H1 (cell line): ENCODE data around the gene BSCL2. TPM values are rescaled to one million over a fixed set of nuclear protein-coding genes. Genes with fewer than 3 reads are reported as not detected.
A peak's percentile ranks its signal among the peaks of the same experiment; 100 is the strongest.

Source experiments
- CTCF ChIA-PET: fragments of 300-600 bp; sonication (Branson Sonifier 250); formaldehyde crosslinking; loops from one replicate; lab custom pipeline; 2021; ENCODE audit not compliant: partially characterized antibody; lab: Charles Lee
- POLR2A ChIA-PET: fragments of 300-600 bp; sonication (Branson Sonifier 250); formaldehyde crosslinking; loops from one replicate; lab custom pipeline; 2021; ENCODE audit warnings: inconsistent platforms; ENCODE audit not compliant: partially characterized antibody; lab: Charles Lee
- DNase-seq, 2 experiments: peaks; one replicate each; pipeline versions ENCODE4 v3.0.0 to v3.0.0-alpha.2; 2010 to 2022; ENCODE audit warnings: low spot score in 2 of 2, low read depth in 1 of 2, mixed read lengths in 1 of 2
- FAIRE-seq: peaks from 2 replicates; lab custom pipeline; 2011; peaks lifted over from hg19 to GRCh38; lab: Jason Lieb, UNC
- H2AFZ ChIP-seq: 2 replicates; pipeline ENCODE4 v1.8.1; 2012; ENCODE audit warnings: low read length, inconsistent platforms
- H2AK5ac ChIP-seq: 2 replicates; pipeline ENCODE4 v1.6.1; 2013; ENCODE audit warnings: low read depth, low read length
- H2BK120ac ChIP-seq: replicated peaks from 2 replicates; pipeline ENCODE3; 2013; ENCODE audit warnings: low read depth, low read length, inconsistent platforms
- H2BK12ac ChIP-seq: 2 replicates; pipeline ENCODE4 v1.6.1; 2013; ENCODE audit warnings: low read depth, low read length
- H2BK15ac ChIP-seq: 2 replicates; pipeline ENCODE4 v1.6.1; 2013; ENCODE audit warnings: low read length
- H2BK20ac ChIP-seq: 2 replicates; pipeline ENCODE4 v1.6.1; 2013; ENCODE audit warnings: low read length
- H2BK5ac ChIP-seq: 2 replicates; pipeline ENCODE4 v1.6.1; 2013; ENCODE audit warnings: low read depth, low read length
- H3K14ac ChIP-seq: 2 replicates; pipeline ENCODE4 v1.6.1; 2013; ENCODE audit warnings: inconsistent platforms; ENCODE audit not compliant: insufficient read length
- H3K18ac ChIP-seq: 2 replicates; pipeline ENCODE4 v1.6.1; 2013; ENCODE audit warnings: low read length; ENCODE audit errors: extremely low read depth
- H3K23ac ChIP-seq: 2 replicates; pipeline ENCODE4 v1.6.1; 2013; ENCODE audit warnings: inconsistent platforms; ENCODE audit not compliant: insufficient read length
- H3K23me2 ChIP-seq: 2 replicates; pipeline ENCODE4 v1.6.1; 2013; ENCODE audit warnings: low read depth, low read length
- H3K27ac ChIP-seq: 2 replicates; pipeline ENCODE4 v1.6.1; 2011; ENCODE audit warnings: low read depth, low read length, inconsistent platforms
- H3K27me3 ChIP-seq, 4 experiments: replicated peaks in 1 of 4; 1 replicate in 1 of 4; 2 replicates in 3 of 4; pipeline versions ENCODE4 v1.6.1 to v1.8.1; 2011 to 2013; ENCODE audit warnings: low read length in 3 of 4, mild to moderate bottlenecking in 3 of 4, inconsistent platforms in 2 of 4, mixed read lengths in 2 of 4, moderate library complexity in 1 of 4; ENCODE audit not compliant: control insufficient read depth in 3 of 4, insufficient read depth in 3 of 4; ENCODE audit errors: extremely low read depth in 1 of 4
- H3K36me3 ChIP-seq, 4 experiments: 2 replicates each; pipeline versions ENCODE4 v1.6.1 to v1.8.1; 2011 to 2013; ENCODE audit warnings: mild to moderate bottlenecking in 4 of 4, low read length in 3 of 4, moderate library complexity in 2 of 4, control low read depth in 1 of 4, inconsistent platforms in 1 of 4; ENCODE audit not compliant: insufficient read depth in 4 of 4, control insufficient read depth in 2 of 4
- H3K4ac ChIP-seq: replicated peaks from 2 replicates; pipeline ENCODE3; 2013; ENCODE audit warnings: low read length, low read depth, mixed read lengths, inconsistent platforms; ENCODE audit not compliant: insufficient read length
- H3K4me1 ChIP-seq, 4 experiments: replicated peaks in 1 of 4; 1 replicate in 1 of 4; 2 replicates in 3 of 4; pipeline versions ENCODE4 v1.6.1 to v1.8.1; 2011 to 2013; ENCODE audit warnings: low read length in 3 of 4, inconsistent platforms in 2 of 4, mixed read lengths in 1 of 4; ENCODE audit not compliant: insufficient read depth in 4 of 4, control insufficient read depth in 3 of 4
- H3K4me2 ChIP-seq, 2 experiments: 2 replicates each; pipeline versions ENCODE4 v1.6.1 to v1.8.1; 2011 to 2013; ENCODE audit warnings: low read depth in 2 of 2, low read length in 2 of 2, control low read depth in 1 of 2, inconsistent platforms in 1 of 2, mild to moderate bottlenecking in 1 of 2; ENCODE audit not compliant: insufficient read depth in 1 of 2
- H3K4me3 ChIP-seq, 4 experiments: fragments of 200-600, 300-600 bp in 1 of 4; sonication (generic), shearing (Covaris generic), sonication (Bioruptor Twin) in 1 of 4; 2 replicates each; pipeline versions ENCODE4 v1.5.1 to v1.8.1; 2011 to 2016; ENCODE audit warnings: low read length in 4 of 4, low read depth in 3 of 4, control low read depth in 2 of 4, inconsistent platforms in 2 of 4, mild to moderate bottlenecking in 2 of 4, mixed read lengths in 1 of 4, moderate library complexity in 1 of 4; ENCODE audit not compliant: insufficient read depth in 2 of 4; ENCODE audit errors: extremely low read depth in 1 of 4
- H3K56ac ChIP-seq: replicated peaks from 2 replicates; pipeline ENCODE3; 2013; ENCODE audit warnings: low read depth, mild to moderate bottlenecking, mixed read lengths, low read length, inconsistent platforms; ENCODE audit not compliant: insufficient read length
- H3K79me1 ChIP-seq: 2 replicates; pipeline ENCODE4 v1.6.1; 2013; ENCODE audit warnings: low read depth, low read length, control low read depth
- H3K79me2 ChIP-seq, 2 experiments: 2 replicates each; pipeline versions ENCODE4 v1.6.1 to v1.8.1; 2012 to 2013; ENCODE audit warnings: low read length in 2 of 2, mild to moderate bottlenecking in 2 of 2, inconsistent platforms in 1 of 2; ENCODE audit not compliant: insufficient read depth in 2 of 2, control insufficient read depth in 1 of 2
- H3K9ac ChIP-seq, 4 experiments: replicated peaks in 1 of 4; 1 replicate in 1 of 4; 2 replicates in 3 of 4; pipeline versions ENCODE4 v1.6.1 to v1.8.1; 2011 to 2013; ENCODE audit warnings: low read depth in 3 of 4, low read length in 3 of 4, control low read depth in 2 of 4, mild to moderate bottlenecking in 2 of 4, moderate library complexity in 2 of 4, inconsistent platforms in 1 of 4; ENCODE audit errors: extremely low read depth in 1 of 4
- H3K9me3 ChIP-seq, 2 experiments: 2 replicates each; pipeline versions ENCODE4 v1.6.1 to v1.8.1; 2012 to 2013; ENCODE audit warnings: mild to moderate bottlenecking in 2 of 2, moderate library complexity in 2 of 2, control low read depth in 1 of 2, inconsistent platforms in 1 of 2, low read depth in 1 of 2, low read length in 1 of 2, mixed read lengths in 1 of 2; ENCODE audit not compliant: insufficient read depth in 2 of 2
- H4K20me1 ChIP-seq, 2 experiments: replicated peaks in 1 of 2; 2 replicates each; pipeline versions ENCODE3 to v1.8.1; 2011 to 2013; ENCODE audit warnings: inconsistent platforms in 2 of 2, low read length in 2 of 2, mild to moderate bottlenecking in 1 of 2; ENCODE audit not compliant: insufficient read depth in 2 of 2, control insufficient read depth in 1 of 2
- H4K5ac ChIP-seq: 2 replicates; pipeline ENCODE4 v1.6.1; 2013; ENCODE audit warnings: low read length, low read depth, mixed read lengths, inconsistent platforms; ENCODE audit not compliant: insufficient read length
- H4K8ac ChIP-seq: 2 replicates; pipeline ENCODE4 v1.8.0; 2013; ENCODE audit warnings: mild to moderate bottlenecking, moderate library complexity, low read length, inconsistent platforms; ENCODE audit not compliant: insufficient read depth; ENCODE audit errors: extremely low read depth
- H4K91ac ChIP-seq: replicated peaks from 2 replicates; pipeline ENCODE3; 2013; ENCODE audit warnings: low read length, mixed read lengths, inconsistent platforms; ENCODE audit not compliant: insufficient read length
- RAD21 ChIP-seq, 2 experiments: IDR thresholded peaks in 1 of 2; conservative IDR thresholded peaks in 1 of 2; 2 replicates each; pipeline ENCODE4 v1.6.1; 2011; ENCODE audit warnings: low read depth in 2 of 2, low read length in 2 of 2, improper control_type of control experiment in 1 of 2, inconsistent platforms in 1 of 2, mild to moderate bottlenecking in 1 of 2, moderate library complexity in 1 of 2
- TEAD4 ChIP-seq: IDR thresholded peaks from 2 replicates; pipeline ENCODE4 v1.6.1; 2012; ENCODE audit warnings: low read depth, low read length, inconsistent platforms, mixed read lengths
- YY1 ChIP-seq: IDR thresholded peaks from 2 replicates; pipeline ENCODE4 v1.6.1; 2011; ENCODE audit warnings: low read depth, mild to moderate bottlenecking, low read length
- WGBS, 2 experiments: shearing (Covaris generic) in 1 of 2; methylation state at CpG; one replicate each; pipeline versions ENCODE4 v1.1.6 to v1.1.7; 2013 to 2015; ENCODE audit warnings: low lambda C conversion rate in 2 of 2, mixed read lengths in 2 of 2, inconsistent platforms in 1 of 2, low coverage in 1 of 2, missing lambda C conversion rate in 1 of 2; ENCODE audit not compliant: insufficient replicate concordance in 2 of 2, insufficient coverage in 1 of 2, insufficient read length in 1 of 2; ENCODE audit errors: extremely low coverage in 1 of 2, missing lambda C conversion rate in 1 of 2; 5-methylcytosine and 5-hydroxymethylcytosine counted together
- polyA plus RNA-seq, 7 experiments: library from polyadenylated mRNA; depleted of rRNA in 3 of 7; stranded (reverse) in 5 of 7; unstranded in 2 of 7; fragments of >200 nt in 5 of 7; fragments of 200-250 nt in 2 of 7; gene quantifications; 1 replicate in 5 of 7; 2 replicates in 1 of 7; 4 replicates in 1 of 7; pipeline versions ENCODE4 v1.2.1 to v1.2.3, GENCODE V29; 2011 to 2013; ENCODE audit warnings: missing spikeins in 2 of 7, mixed read lengths in 2 of 7
- total RNA-seq: library from RNA; stranded (reverse); fragmentation: NEBNext Ultra II Directional; extraction: Animal tissue kit (Norgen Biotek cat#: 25700); gene quantifications from 2 replicates; pipeline ENCODE4 v1.2.1, GENCODE V29; 2021
- TF ChIP-seq, protein P1 (sequence below), 3 experiments: IDR thresholded peaks; 1 replicate in 2 of 3; 2 replicates in 1 of 3; pipeline versions ENCODE4 v1.5.1 to v1.6.1; 2011; ENCODE audit warnings: low read length in 3 of 3, mild to moderate bottlenecking in 3 of 3, inconsistent platforms in 2 of 3, low read depth in 1 of 3, moderate library complexity in 1 of 3; ENCODE audit not compliant: insufficient read depth in 1 of 3; ENCODE audit errors: control extremely low read depth in 1 of 3

Gene BSCL2
- total and polyA plus RNA-seq, 2 of the 8 experiments (the other 6 are each of a cell fraction or from before 2014, with no cell fraction given) = 59.5 to 264 TPM

DNA sequence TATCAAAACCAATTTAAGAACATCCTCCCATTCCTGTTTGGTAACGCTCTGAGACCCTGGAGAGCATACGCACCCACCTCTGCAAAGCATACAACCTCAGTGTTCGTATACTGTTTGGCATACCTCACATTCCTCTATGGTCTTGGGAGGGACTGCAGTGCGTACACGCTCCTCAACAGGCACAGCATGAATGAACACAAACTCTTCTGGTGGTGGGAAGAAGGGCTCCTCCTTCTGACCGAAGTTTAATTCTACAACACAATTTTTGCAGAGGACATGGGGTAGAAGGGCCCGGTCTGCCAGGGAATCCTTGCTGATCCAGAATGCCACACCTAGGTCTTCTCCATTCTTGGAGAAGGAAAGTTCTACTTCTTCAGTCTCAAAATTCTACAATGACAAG lies 14.8 kb upstream of the BSCL2 start:
- Histone ChIP-seq H3K4ac (no peak overlapping the region), H3K9me3 (no peaks in the 10 kb centered on the region), H2BK20ac (no peak overlapping the region), H3K79me1 (0 out of 2 replicates have a peak, but pooled peaks cover 2% of the 10 kb centered on the region), H3K27me3 (no peaks in the 10 kb centered on the region), H3K36me3 (peaks cover 36 to 74% (median 62%) of the 10 kb centered on the region in 4 experiments), H4K20me1 (peaks cover 12 to 17% of the 10 kb centered on the region in 2 experiments), H3K9ac (no peak overlapping the region), H3K23me2 (peaks cover 9% of the 10 kb centered on the region), H4K91ac (no peak overlapping the region), H2BK5ac (no peak overlapping the region), H3K56ac (no peak overlapping the region), H2BK12ac (no peak overlapping the region), H2BK15ac (no peak overlapping the region), H3K4me2 (no peak overlapping the region), H2AFZ (no peak overlapping the region), H3K79me2 (peaks cover 18 to 56% of the 10 kb centered on the region in 2 experiments), H3K27ac (no peak overlapping the region), H3K4me1 (no peaks in the 10 kb centered on the region; a peak in 3 of 7 replicates), H2BK120ac (no peak overlapping the region), H2AK5ac (no peak overlapping the region), H4K8ac (no peak overlapping the region), H3K23ac (no peak overlapping the region), H4K5ac (no peak overlapping the region), H3K4me3 (no peak overlapping the region), H3K14ac (no peak overlapping the region), H3K18ac (no peak overlapping the region)
- ChIA-PET POLR2A (interaction anchor here (3.5 to 61.4 kb wide), 4 partner anchors 7 to 62 kb away, joined by 15 to 2041 read pairs (median 156); partner anchors contain the start of genes BSCL2, C11orf98, CSKMT and GANAB), CTCF (no interaction called here)
- FAIRE-seq (no peak), DNase-seq (no peak)
- WGBS, 2 experiments = 92% methylated on average over 7 of the region's 7 CpGs; no CpG with 5 or more reads in 1 of the 2 experiments
- TF ChIP-seq YY1 (no peak), TEAD4 (peak; percentile 64; the same call in 1 of the 2 replicates), RAD21 (IDR thresholded peaks at IDR 0.05 in 1 of 2, conservative IDR thresholded peaks at IDR 0.05 in 1 of 2; ENCODE audit: low read depth in 2 of 2, low read length in 2 of 2) (peak in 1 of 2 experiments; percentile 6; a peak in 1 of 4 replicates)
- TF ChIP-seq, protein P1, sequence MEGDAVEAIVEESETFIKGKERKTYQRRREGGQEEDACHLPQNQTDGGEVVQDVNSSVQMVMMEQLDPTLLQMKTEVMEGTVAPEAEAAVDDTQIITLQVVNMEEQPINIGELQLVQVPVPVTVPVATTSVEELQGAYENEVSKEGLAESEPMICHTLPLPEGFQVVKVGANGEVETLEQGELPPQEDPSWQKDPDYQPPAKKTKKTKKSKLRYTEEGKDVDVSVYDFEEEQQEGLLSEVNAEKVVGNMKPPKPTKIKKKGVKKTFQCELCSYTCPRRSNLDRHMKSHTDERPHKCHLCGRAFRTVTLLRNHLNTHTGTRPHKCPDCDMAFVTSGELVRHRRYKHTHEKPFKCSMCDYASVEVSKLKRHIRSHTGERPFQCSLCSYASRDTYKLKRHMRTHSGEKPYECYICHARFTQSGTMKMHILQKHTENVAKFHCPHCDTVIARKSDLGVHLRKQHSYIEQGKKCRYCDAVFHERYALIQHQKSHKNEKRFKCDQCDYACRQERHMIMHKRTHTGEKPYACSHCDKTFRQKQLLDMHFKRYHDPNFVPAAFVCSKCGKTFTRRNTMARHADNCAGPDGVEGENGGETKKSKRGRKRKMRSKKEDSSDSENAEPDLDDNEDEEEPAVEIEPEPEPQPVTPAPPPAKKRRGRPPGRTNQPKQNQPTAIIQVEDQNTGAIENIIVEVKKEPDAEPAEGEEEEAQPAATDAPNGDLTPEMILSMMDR (IDR thresholded peaks at IDR 0.05; ENCODE audit: control extremely low read depth in 1 of 3, insufficient read depth in 1 of 3, low read depth in 1 of 3, low read length in 3 of 3) = 0 out of 4 replicates have a peak, but pooled peaks of 1 of the 3 experiments have one; percentile 10
